HG03521 (cell line): ENCODE data around the gene BCDIN3D.
"Not testable (repeated sequence)": the region's sequence is repeated elsewhere in the genome, so short reads cannot be mapped to it uniquely, and the experiment has no call there.

Source experiments
- ATAC-seq: cut with Tn5 transposase; IDR thresholded peaks from one replicate; pipeline ENCODE4 v1.9.1; 2021; ENCODE audit warnings: mild to moderate bottlenecking, moderate library complexity; ENCODE audit not compliant: unreplicated experiment

BCDIN3D gene

GRCh38 chr12:49877066-49877465 is 34.2 kb upstream of the BCDIN3D start:
- no peak for ATAC-seq

GRCh38 chr12:49876070-49876469 is 33.2 kb upstream of the BCDIN3D start:
- no peak for ATAC-seq

GRCh38 chr12:49875115-49875720 is 32.3 kb upstream of the BCDIN3D start:
- no peak for ATAC-seq

GRCh38 chr12:49874142-49874897 is 31.4 kb upstream of the BCDIN3D start:
- ATAC-seq, result no peak

GRCh38 chr12:49873361-49873934 is 30.5 kb upstream of the BCDIN3D start:
- ATAC-seq, result no peak

- ATAC-seq, result no peak
These were observed 29.9 kb upstream of the BCDIN3D start for GRCh38 chr12:49872781-49873181.

GRCh38 chr12:49872381-49872780 is 29.5 kb upstream of the BCDIN3D start:
- ATAC-seq, result no peak

- not testable (repeated sequence) for ATAC-seq
These were observed 28.9 kb upstream of the BCDIN3D start for GRCh38 chr12:49871811-49872251.

GRCh38 chr12:49871263-49871561 is 28.3 kb upstream of the BCDIN3D start:
- ATAC-seq, result no peak

- no peak for ATAC-seq
These were observed 27.8 kb upstream of the BCDIN3D start for GRCh38 chr12:49870501-49871262.

- ATAC-seq, result no peak
These were observed 27.1 kb upstream of the BCDIN3D start for GRCh38 chr12:49869816-49870500.

- ATAC-seq, result no peak
These were observed 26.3 kb upstream of the BCDIN3D start for GRCh38 chr12:49868952-49869815.

GRCh38 chr12:49868449-49868848 is 25.5 kb upstream of the BCDIN3D start:
- no peak for ATAC-seq

GRCh38 chr12:49867570-49868341 is 24.9 kb upstream of the BCDIN3D start:
- no peak for ATAC-seq

GRCh38 chr12:49866859-49867569 is 24.1 kb upstream of the BCDIN3D start:
- no peak for ATAC-seq

- ATAC-seq, result no peak
These were observed 22.9 kb upstream of the BCDIN3D start for GRCh38 chr12:49865782-49866135.

GRCh38 chr12:49865109-49865781 is 22.3 kb upstream of the BCDIN3D start:
- ATAC-seq, result no peak

- no peak for ATAC-seq
These were observed 21.8 kb upstream of the BCDIN3D start for GRCh38 chr12:49864798-49865090.
